Hepatocyte (in vitro differentiated cells): ENCODE measurements around the gene LRBA.

ENCODE experiments used
- EZH2 ChIP-seq: fragments of 200-600 bp; sonication (generic); IDR thresholded peaks from 2 replicates; pipeline ENCODE4 v1.6.1; 2016; ENCODE audit warnings: antibody characterized with exemption, mild to moderate bottlenecking, borderline replicate concordance
- TF ChIP-seq, protein P1 (sequence below): fragments of 200-600 bp; sonication (generic); IDR thresholded peaks from 2 replicates; pipeline ENCODE4 v1.5.1; 2016; ENCODE audit warnings: antibody characterized with exemption, mild to moderate bottlenecking; ENCODE audit not compliant: poor library complexity

- TF ChIP-seq, protein P1, sequence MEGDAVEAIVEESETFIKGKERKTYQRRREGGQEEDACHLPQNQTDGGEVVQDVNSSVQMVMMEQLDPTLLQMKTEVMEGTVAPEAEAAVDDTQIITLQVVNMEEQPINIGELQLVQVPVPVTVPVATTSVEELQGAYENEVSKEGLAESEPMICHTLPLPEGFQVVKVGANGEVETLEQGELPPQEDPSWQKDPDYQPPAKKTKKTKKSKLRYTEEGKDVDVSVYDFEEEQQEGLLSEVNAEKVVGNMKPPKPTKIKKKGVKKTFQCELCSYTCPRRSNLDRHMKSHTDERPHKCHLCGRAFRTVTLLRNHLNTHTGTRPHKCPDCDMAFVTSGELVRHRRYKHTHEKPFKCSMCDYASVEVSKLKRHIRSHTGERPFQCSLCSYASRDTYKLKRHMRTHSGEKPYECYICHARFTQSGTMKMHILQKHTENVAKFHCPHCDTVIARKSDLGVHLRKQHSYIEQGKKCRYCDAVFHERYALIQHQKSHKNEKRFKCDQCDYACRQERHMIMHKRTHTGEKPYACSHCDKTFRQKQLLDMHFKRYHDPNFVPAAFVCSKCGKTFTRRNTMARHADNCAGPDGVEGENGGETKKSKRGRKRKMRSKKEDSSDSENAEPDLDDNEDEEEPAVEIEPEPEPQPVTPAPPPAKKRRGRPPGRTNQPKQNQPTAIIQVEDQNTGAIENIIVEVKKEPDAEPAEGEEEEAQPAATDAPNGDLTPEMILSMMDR, result no peak
- no peak for TF ChIP-seq EZH2
Observed at GRCh38 chr4:150713251-150713650, 301.8 kb downstream of the LRBA start.
